HG02623 (cell line): ENCODE data around the gene SERPINE1.
"Not testable (repeated sequence)": the region's sequence is repeated elsewhere in the genome, so short reads cannot be mapped to it uniquely, and the experiment has no call there.

Experiments used
- ATAC-seq: cut with Tn5 transposase; IDR thresholded peaks from one replicate; pipeline ENCODE4 v1.9.1; 2021; ENCODE audit warnings: moderate library complexity; ENCODE audit not compliant: unreplicated experiment

Gene SERPINE1

GRCh38 chr7:101100858-101101847 lies 25.8 kb upstream of the SERPINE1 start:
- ATAC-seq, result no peak

GRCh38 chr7:101102026-101102425 lies 24.9 kb upstream of the SERPINE1 start:
- ATAC-seq, result no peak

GRCh38 chr7:101103701-101104100 lies 23.2 kb upstream of the SERPINE1 start:
- not testable (repeated sequence) for ATAC-seq

- no peak for ATAC-seq
Measured at GRCh38 chr7:101104193-101104713, 22.7 kb upstream of the SERPINE1 start.

- ATAC-seq, result no peak
Measured at GRCh38 chr7:101104799-101105198, 22.1 kb upstream of the SERPINE1 start.

GRCh38 chr7:101105248-101105647 lies 21.7 kb upstream of the SERPINE1 start:
- not testable (repeated sequence) for ATAC-seq

- no peak for ATAC-seq
Measured at GRCh38 chr7:101106386-101106785, 20.5 kb upstream of the SERPINE1 start.

- ATAC-seq, result no peak
Measured at GRCh38 chr7:101108330-101108857, 18.5 kb upstream of the SERPINE1 start.

GRCh38 chr7:101108961-101109360 lies 17.9 kb upstream of the SERPINE1 start:
- ATAC-seq, result no peak

GRCh38 chr7:101109368-101109767 lies 17.5 kb upstream of the SERPINE1 start:
- ATAC-seq, result no peak

GRCh38 chr7:101111261-101111660 lies 15.6 kb upstream of the SERPINE1 start:
- ATAC-seq, result no peak

- ATAC-seq, result no peak
Measured at GRCh38 chr7:101112233-101112632, 14.7 kb upstream of the SERPINE1 start.

GRCh38 chr7:101113140-101113539 lies 13.8 kb upstream of the SERPINE1 start:
- not testable (repeated sequence) for ATAC-seq

GRCh38 chr7:101113836-101114235 lies 13.1 kb upstream of the SERPINE1 start:
- ATAC-seq, result no peak

- ATAC-seq, result no peak
Measured at GRCh38 chr7:101114492-101114891, 12.4 kb upstream of the SERPINE1 start.

GRCh38 chr7:101115215-101115614 lies 11.7 kb upstream of the SERPINE1 start:
- no peak for ATAC-seq

- no peak for ATAC-seq
Measured at GRCh38 chr7:101116898-101117297, 10.0 kb upstream of the SERPINE1 start.

GRCh38 chr7:101118856-101119255 lies 8.0 kb upstream of the SERPINE1 start:
- ATAC-seq, result no peak

- no peak for ATAC-seq
Measured at GRCh38 chr7:101119876-101120275, 7.0 kb upstream of the SERPINE1 start.

- ATAC-seq, result no peak
Measured at GRCh38 chr7:101120315-101120714, 6.6 kb upstream of the SERPINE1 start.

GRCh38 chr7:101121631-101121990 lies 5.3 kb upstream of the SERPINE1 start:
- ATAC-seq, result not testable (repeated sequence)
